ENCODE data around the gene CDK17. TPM values are rescaled to one million over a fixed set of nuclear protein-coding genes. Genes with fewer than 3 reads are reported as not detected.
"Not testable (repeated sequence)": the region's sequence is repeated elsewhere in the genome, so short reads cannot be mapped to it uniquely, and the experiment has no call there.

CDK17 gene
- total and polyA plus RNA-seq, 2 of the 8 experiments (the other 6 are each of a cell fraction or from before 2014, with no cell fraction given): 5.8 to 20.0 TPM

- H2AFZ ChIP-seq (ENCODE audit: low read length): not testable (repeated sequence)
These were observed 2.3 kb upstream of the CDK17 start for GRCh38 chr12:96402522-96402921.

More at GRCh38 chr12:96402522-96402921, 2.3 kb upstream of the CDK17 start:
- H2BK20ac ChIP-seq (ENCODE audit: low read length); H3K36me3 ChIP-seq (ENCODE audit: control insufficient read depth in 2 of 4, insufficient read depth in 4 of 4, low read length in 3 of 4); H2BK5ac ChIP-seq (ENCODE audit: low read depth, low read length); H2BK15ac ChIP-seq (ENCODE audit: low read length); H3K4me3 ChIP-seq (ENCODE audit: extremely low read depth in 1 of 4, insufficient read depth in 2 of 4, low read depth in 3 of 4, low read length in 4 of 4); H3K9ac ChIP-seq (replicated peaks in 1 of 4; ENCODE audit: extremely low read depth in 1 of 4, low read depth in 3 of 4, low read length in 3 of 4); H2AK5ac ChIP-seq (ENCODE audit: low read depth, low read length); H3K9me3 ChIP-seq (ENCODE audit: insufficient read depth in 2 of 2, low read depth in 1 of 2, low read length in 1 of 2); H3K23ac ChIP-seq (ENCODE audit: insufficient read length); H3K4ac ChIP-seq (replicated peaks; ENCODE audit: insufficient read length, low read depth, low read length); H3K23me2 ChIP-seq (ENCODE audit: low read depth, low read length); H3K27ac ChIP-seq (ENCODE audit: low read depth, low read length); H3K79me1 ChIP-seq (ENCODE audit: low read depth, low read length); DNase-seq (ENCODE audit: low read depth in 1 of 2, low spot score in 2 of 2); POLR2A ChIA-PET (ENCODE audit: partially characterized antibody); H3K56ac ChIP-seq (replicated peaks; ENCODE audit: insufficient read length, low read depth, low read length); H4K5ac ChIP-seq (ENCODE audit: insufficient read length, low read depth, low read length); H3K14ac ChIP-seq (ENCODE audit: insufficient read length); FAIRE-seq; H2BK120ac ChIP-seq (replicated peaks; ENCODE audit: low read depth, low read length); H4K20me1 ChIP-seq (replicated peaks in 1 of 2; ENCODE audit: control insufficient read depth in 1 of 2, insufficient read depth in 2 of 2, low read length in 2 of 2); H4K91ac ChIP-seq (replicated peaks; ENCODE audit: insufficient read length, low read length); H2BK12ac ChIP-seq (ENCODE audit: low read depth, low read length); H3K27me3 ChIP-seq (replicated peaks in 1 of 4; ENCODE audit: control insufficient read depth in 3 of 4, extremely low read depth in 1 of 4, insufficient read depth in 3 of 4, low read length in 3 of 4); H3K18ac ChIP-seq (ENCODE audit: extremely low read depth, low read length); H3K4me2 ChIP-seq (ENCODE audit: insufficient read depth in 1 of 2, low read depth in 2 of 2, low read length in 2 of 2): not testable (repeated sequence)
- Histone ChIP-seq H4K8ac (ENCODE audit: extremely low read depth, insufficient read depth, low read length) (0 out of 2 replicates have a peak overlapping the region, but pooled peaks have one; percentile 25), H3K79me2 (ENCODE audit: control insufficient read depth in 1 of 2, insufficient read depth in 2 of 2, low read length in 2 of 2) (peaks cover 0 to 17% of the 10 kb centered on the region in 2 experiments; a peak in 2 of 4 replicates), H3K4me1 (replicated peaks in 1 of 4; ENCODE audit: control insufficient read depth in 3 of 4, insufficient read depth in 4 of 4, low read length in 3 of 4) (peaks cover 2 to 14% (median 9%) of the 10 kb centered on the region in 4 experiments; a peak in 5 of 7 replicates)
- CTCF ChIA-PET (ENCODE audit: partially characterized antibody): interaction anchor here (0.6 to 2.8 kb wide), 6 partner anchors 18 to 336 kb away, joined by 3 to 7 read pairs (median 4); no protein-coding TSS in a partner anchor
- 94% methylated on average over 8 of the region's 8 CpGs; no CpG with 5 or more reads in 1 of the 2 experiments for WGBS, 2 experiments (ENCODE audit: extremely low coverage in 1 of 2, insufficient coverage in 1 of 2, insufficient read length in 1 of 2, insufficient replicate concordance in 2 of 2, low coverage in 1 of 2, low lambda C conversion rate in 2 of 2, missing lambda C conversion rate in 1 of 2)
